GM19397 (cell line): ENCODE measurements around the gene EXOSC6.
"Not testable (repeated sequence)": the region's sequence is repeated elsewhere in the genome, so short reads cannot be mapped to it uniquely, and the experiment has no call there.

Experiments
- ATAC-seq: cut with Tn5 transposase; IDR thresholded peaks from one replicate; pipeline ENCODE4 v1.9.1; 2021; ENCODE audit warnings: mild to moderate bottlenecking, moderate library complexity; ENCODE audit not compliant: unreplicated experiment

The EXOSC6 gene

GRCh38 chr16:70200063-70200462 is 51.7 kb downstream of the EXOSC6 start:
- ATAC-seq: not testable (repeated sequence)

DNA sequence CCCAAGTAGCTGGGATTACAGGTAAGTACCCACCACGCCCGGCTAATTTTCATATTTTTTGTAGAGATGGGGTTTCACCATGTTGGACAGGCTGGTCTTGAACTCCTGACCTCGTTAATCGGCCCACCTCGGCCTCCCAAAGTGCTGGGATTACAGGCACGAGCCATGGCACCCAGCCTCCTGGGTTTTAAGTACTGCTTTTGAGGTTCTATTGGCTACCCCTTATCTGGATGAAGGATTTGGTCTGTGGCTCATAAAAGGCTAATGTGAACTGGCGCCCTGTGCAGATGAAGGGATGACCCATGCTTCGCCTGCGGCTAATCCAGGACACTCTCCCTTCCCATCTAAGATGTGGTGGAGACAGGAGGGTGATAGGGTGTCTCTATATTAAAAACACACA is 52.6 kb downstream of the EXOSC6 start:
- not testable (repeated sequence) for ATAC-seq

GRCh38 chr16:70198666-70199065 is 53.1 kb downstream of the EXOSC6 start:
- ATAC-seq: not testable (repeated sequence)

- not testable (repeated sequence) for ATAC-seq
These were observed 53.5 kb downstream of the EXOSC6 start for GRCh38 chr16:70198230-70198629.

DNA sequence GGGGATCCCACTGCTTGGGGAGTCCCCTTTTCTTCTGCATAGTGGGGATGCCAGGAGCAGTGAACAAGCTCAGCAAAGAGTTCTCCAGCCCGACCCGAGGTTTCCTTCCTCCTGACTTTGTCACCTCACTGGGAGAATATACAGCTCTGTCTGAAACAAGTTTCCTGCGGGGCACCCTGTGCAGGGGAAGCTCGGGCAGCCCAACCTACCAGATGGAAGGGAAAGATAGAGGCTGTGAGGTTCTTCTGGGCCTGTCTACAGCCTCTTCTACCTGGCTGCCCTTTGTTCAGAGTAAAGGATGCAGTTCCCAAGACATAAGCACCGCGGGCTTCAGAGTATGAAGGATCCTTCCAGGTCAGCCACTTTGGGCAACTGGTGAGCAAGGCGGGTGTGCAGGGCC is 54.1 kb downstream of the EXOSC6 start:
- not testable (repeated sequence) for ATAC-seq
